Aorta (tissue), 5 donors: ENCODE data around the gene SNX25. TPM values are rescaled to one million over a fixed set of nuclear protein-coding genes. Genes with fewer than 3 reads are reported as not detected.

Experiments used
- ATAC-seq: fragments of 200-7000 bp; cut with Tn5 transposase; one replicate; pipeline ENCODE4 v1.9.1; 2022; ENCODE audit warnings: moderate library complexity; ENCODE audit not compliant: low FRiP score
- DNase-seq, 2 donors: peaks; one replicate each; pipeline ENCODE4 v3.0.0-alpha.2; 2020
- H3K27ac ChIP-seq, 2 donors: one replicate each; pipeline ENCODE4 v1.5.1; 2013; ENCODE audit warnings: low read length in 2 of 2, mild to moderate bottlenecking in 2 of 2, moderate library complexity in 2 of 2, control low read depth in 1 of 2, inconsistent platforms in 1 of 2, low read depth in 1 of 2
- H3K27me3 ChIP-seq, 2 donors: one replicate each; pipeline ENCODE4 v1.6.1; 2013; ENCODE audit warnings: control low read depth in 1 of 2, low read length in 1 of 2, mild to moderate bottlenecking in 1 of 2, moderate library complexity in 1 of 2; ENCODE audit not compliant: insufficient read depth in 2 of 2, control insufficient read depth in 1 of 2
- H3K36me3 ChIP-seq, 2 donors: one replicate each; pipeline ENCODE4 v1.6.1; 2013; ENCODE audit warnings: control low read depth in 1 of 2, low read length in 1 of 2, mild to moderate bottlenecking in 1 of 2; ENCODE audit not compliant: insufficient read depth in 2 of 2, control insufficient read depth in 1 of 2
- H3K4me1 ChIP-seq, 2 donors: one replicate each; pipeline ENCODE4 v1.6.1; 2013; ENCODE audit warnings: low read length in 2 of 2, control low read depth in 1 of 2, mild to moderate bottlenecking in 1 of 2, moderate library complexity in 1 of 2; ENCODE audit not compliant: insufficient read depth in 2 of 2, control insufficient read depth in 1 of 2
- H3K4me3 ChIP-seq, 2 donors: one replicate each; pipeline ENCODE4 v1.5.1; 2013; ENCODE audit warnings: low read length in 2 of 2, control low read depth in 1 of 2, mild to moderate bottlenecking in 1 of 2
- H3K9me3 ChIP-seq: one replicate; pipeline ENCODE4 v1.6.1; 2013; ENCODE audit warnings: mild to moderate bottlenecking, low read length; ENCODE audit not compliant: control insufficient read depth
- WGBS, 2 donors: extraction: QIAGEN DNeasy Blood & Tissue Kit; methylation state at CpG; one replicate each; pipeline ENCODE4 v1.1.7; 2013; 5-methylcytosine and 5-hydroxymethylcytosine counted together
- intact Hi-C, 2 donors: fragments of 100-400 bp; cut with DNase I; formaldehyde crosslinking; loops; one replicate each; pipeline versions ENCODE4 v1.14.2 to v1.15.0; 2022
- polyA plus RNA-seq, 2 donors: library from polyadenylated mRNA; stranded (reverse); fragments of 200-250 nt; gene quantifications; one replicate each; pipeline ENCODE4 v1.2.3, GENCODE V29; 2013
- total RNA-seq, 2 donors: library from RNA; stranded (reverse); fragmentation: NEBNext Ultra II Directional; extraction: Animal tissue kit (Norgen Biotek cat#: 25700); gene quantifications; one replicate each; pipeline ENCODE4 v1.2.1, GENCODE V29; 2021
- donor health status: healthy with polysubstance abuse.
- donor health status: Bipolar disorder and iron deficiency.
- donor health status: DM: no; HTN: no; CAD: no.
- donor health status: DM: no; HTN: no; CAD: no.
- donor health status: DM: yes; HTN: yes; CAD: no.

The SNX25 gene
- total and polyA plus RNA-seq, 4 donors = 8.6 to 44.7 (median 24.5) TPM

DNA sequence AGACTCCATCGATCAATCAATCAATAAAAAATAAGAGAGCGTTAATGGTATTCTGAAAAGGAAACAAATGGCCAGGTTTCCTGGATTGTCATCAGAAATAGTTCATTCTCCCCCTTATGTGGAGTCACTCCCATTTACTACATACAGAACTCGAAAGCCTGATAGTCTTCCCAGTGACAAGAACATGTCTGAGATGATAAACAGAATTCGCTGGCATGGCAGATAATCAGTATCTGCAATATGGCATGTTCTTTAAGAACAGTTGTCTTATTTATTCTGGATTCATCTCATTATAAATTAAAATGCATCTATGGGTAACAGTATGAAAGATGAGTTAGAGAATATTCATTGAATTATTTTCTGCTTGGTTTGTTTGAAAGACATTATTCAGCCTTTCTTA, 124.9 kb downstream of the SNX25 start:
- no peak overlapping the region for H3K4me3 ChIP-seq
- no peak for ATAC-seq
- peaks cover 0 to 2% of the 10 kb centered on the region in 2 donors for H3K4me1 ChIP-seq
- WGBS, 2 donors = 78 to 82% methylated on average over 4 of the region's 4 CpGs
- H3K9me3 ChIP-seq = no peaks in the 10 kb centered on the region
- no peaks in the 10 kb centered on the region for H3K27me3 ChIP-seq
- peaks cover 0 to under 1% of the 10 kb centered on the region in 2 donors for H3K36me3 ChIP-seq
- DNase-seq = no peak
- no peak overlapping the region for H3K27ac ChIP-seq
- intact Hi-C loops = no loop called here

DNA sequence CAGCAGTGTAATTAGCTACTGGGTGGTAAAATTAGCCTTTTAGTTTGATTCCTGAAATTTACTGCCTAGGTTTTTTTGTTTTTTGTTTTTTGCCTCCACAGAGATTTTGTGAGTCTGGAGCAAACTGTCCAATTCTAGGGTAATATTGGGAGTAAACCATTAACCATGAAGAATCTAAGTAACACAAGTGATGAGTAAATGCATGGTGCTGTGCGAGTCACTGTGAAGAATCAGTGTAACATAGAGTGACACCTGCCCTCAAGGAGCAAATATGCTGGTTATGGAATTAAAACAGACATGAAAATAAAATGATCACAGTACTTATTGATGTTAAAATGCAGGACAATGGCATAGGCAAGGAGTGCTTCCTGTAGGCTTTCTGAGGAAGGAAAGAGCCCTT, 126.2 kb downstream of the SNX25 start:
- 98 to 100% methylated on average over 1 of the region's 1 CpG for WGBS, 2 donors

DNA sequence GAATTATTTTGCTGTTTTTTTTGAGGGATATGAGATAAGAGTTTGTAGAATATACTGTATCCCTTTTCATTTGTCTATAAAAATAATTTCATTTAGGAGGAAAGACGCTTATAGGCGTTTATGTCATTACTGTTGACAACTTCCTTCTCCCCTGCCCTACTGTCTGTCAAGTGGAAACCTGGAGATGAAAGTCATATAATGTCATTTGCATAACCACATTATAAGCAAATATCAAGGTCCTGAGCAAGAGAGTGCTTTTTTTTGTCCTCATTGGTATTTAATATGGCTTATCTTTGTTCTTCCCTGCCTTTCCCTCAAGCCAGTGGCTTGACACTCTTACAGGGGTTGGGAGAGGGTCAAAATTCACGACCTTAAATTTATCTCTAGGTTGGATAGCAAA, 130.5 kb downstream of the SNX25 start:
- Histone ChIP-seq H3K9me3 (no peaks in the 10 kb centered on the region), H3K36me3 (peaks cover 2 to 4% of the 10 kb centered on the region in 2 donors), H3K27ac (peak overlapping the region in 1 of 2 donors; percentile 9), H3K4me3 (no peak overlapping the region), H3K4me1 (peaks cover 2 to 3% of the 10 kb centered on the region in 2 donors), H3K27me3 (no peaks in the 10 kb centered on the region)
- DNase-seq = no peak
- intact Hi-C loops = no loop called here
- no peak for ATAC-seq
- WGBS, 2 donors = 75 to 83% methylated on average over 3 of the region's 3 CpGs

More for the DNA sequence above, 126.2 kb downstream of the SNX25 start:
- no peak overlapping the region for H3K27ac ChIP-seq
- DNase-seq (no peak), ATAC-seq (no peak)
- no peaks in the 10 kb centered on the region for H3K27me3 ChIP-seq
- intact Hi-C loops = no loop called here
- H3K4me3 ChIP-seq = no peak overlapping the region
- H3K4me1 ChIP-seq = peaks cover 0 to 2% of the 10 kb centered on the region in 2 donors
- no peaks in the 10 kb centered on the region for H3K36me3 ChIP-seq
- no peaks in the 10 kb centered on the region for H3K9me3 ChIP-seq

DNA sequence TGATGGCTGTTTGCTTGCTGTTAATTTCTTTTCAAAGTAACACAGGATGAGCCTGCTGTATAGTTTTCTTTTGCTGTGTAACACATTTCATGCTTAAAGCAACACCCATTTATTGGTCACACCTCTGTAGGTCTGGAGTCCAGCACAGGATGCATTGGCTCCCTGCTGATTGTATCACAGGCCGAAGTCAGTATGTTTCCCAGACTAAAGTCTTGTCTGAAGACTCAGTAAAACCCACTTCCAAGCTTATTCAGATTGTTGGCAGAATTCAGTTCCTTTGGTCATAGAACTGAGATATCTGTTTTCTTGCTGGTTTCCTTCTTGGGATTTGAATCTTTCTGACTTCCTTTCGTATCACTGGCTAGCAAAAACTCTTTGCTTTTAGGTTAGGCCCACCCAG, 132.0 kb downstream of the SNX25 start:
- Histone ChIP-seq H3K27ac (peak overlapping the region in 1 of 2 donors; percentile 30), H3K9me3 (no peaks in the 10 kb centered on the region), H3K4me1 (peaks cover 2 to 3% of the 10 kb centered on the region in 2 donors), H3K36me3 (peaks cover 2 to 4% of the 10 kb centered on the region in 2 donors), H3K4me3 (no peak overlapping the region), H3K27me3 (no peaks in the 10 kb centered on the region)
- intact Hi-C loops = no loop called here
- 47 to 52% methylated on average over 2 of the region's 2 CpGs for WGBS, 2 donors
- no peak for DNase-seq
- no peak for ATAC-seq

DNA sequence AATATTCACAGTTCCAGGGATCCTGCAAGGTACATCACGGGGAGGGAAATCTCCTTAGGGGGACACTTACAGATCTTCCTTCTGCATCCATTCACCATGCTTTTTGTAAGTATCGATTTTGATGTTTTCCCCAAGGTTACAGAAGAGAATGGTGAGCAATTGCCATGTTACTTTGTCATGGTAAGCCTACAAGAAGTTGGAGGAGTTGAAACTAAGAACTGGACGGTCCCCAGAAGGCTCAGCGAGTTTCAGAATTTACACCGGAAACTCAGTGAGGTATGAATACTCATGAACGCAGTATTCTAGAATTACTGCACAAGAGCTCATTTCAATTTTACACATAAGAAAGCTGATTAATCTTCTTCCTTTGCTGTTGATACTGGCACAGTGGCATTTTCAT, 132.4 kb downstream of the SNX25 start:
- intact Hi-C loops = no loop called here
- H3K9me3 ChIP-seq = no peaks in the 10 kb centered on the region
- no peak overlapping the region for H3K27ac ChIP-seq
- ATAC-seq (no peak), DNase-seq (no peak)
- H3K27me3 ChIP-seq = no peaks in the 10 kb centered on the region
- WGBS, 2 donors = 91 to 93% methylated on average over 6 of the region's 6 CpGs
- peaks cover 4% of the 10 kb centered on the region in 2 donors for H3K4me1 ChIP-seq
- peaks cover 2 to 4% of the 10 kb centered on the region in 2 donors for H3K36me3 ChIP-seq
- H3K4me3 ChIP-seq = no peak overlapping the region

DNA sequence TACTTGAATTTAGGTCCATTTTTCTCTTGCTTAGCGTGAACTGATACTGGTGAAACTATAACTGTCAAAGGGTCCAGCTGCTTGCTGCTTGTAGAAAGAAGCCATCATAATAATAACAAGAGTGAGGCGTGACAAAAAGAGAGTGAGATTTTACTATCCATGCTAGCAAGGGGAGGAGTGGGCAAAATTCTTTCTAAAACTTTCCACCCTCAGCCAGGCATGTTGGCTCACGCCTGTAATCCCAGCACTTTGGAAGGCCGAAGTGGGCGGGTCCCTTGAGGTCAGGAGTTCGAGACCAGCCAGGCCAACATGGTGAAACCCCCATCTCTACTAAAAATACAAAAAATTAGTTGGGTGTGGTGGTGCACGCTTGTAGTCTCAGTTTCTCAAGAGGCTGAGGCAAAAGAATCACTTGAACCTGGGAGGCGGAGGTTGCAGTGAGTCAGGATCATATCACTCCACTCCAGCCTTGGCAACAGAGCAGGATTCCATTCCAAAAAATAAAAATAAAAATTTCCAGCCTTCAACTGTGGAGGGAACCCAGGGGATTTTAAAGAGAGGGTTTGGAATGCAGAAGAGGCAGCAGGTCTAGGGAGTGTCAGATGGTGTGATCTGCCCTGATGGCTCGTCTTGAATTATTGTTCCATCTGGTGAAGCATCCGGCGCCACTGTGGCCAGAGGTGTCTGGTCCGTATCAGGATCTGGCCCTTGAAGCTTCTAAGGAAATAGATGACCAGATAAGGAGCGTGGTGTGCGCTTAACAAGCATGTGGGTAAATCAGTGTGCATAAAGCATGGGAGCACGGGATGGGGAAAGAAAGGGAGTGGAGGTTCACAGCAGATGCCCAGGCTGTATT, 134.6 kb downstream of the SNX25 start:
- ATAC-seq (peak; percentile 14), DNase-seq (peak in 1 of 2 donors; percentile 52)
- Histone ChIP-seq H3K27ac (peak overlapping the region; percentile 36 to 98), H3K4me3 (no peak overlapping the region), H3K36me3 (peaks cover 2 to 7% of the 10 kb centered on the region in 2 donors), H3K4me1 (peaks cover 4 to 7% of the 10 kb centered on the region in 2 donors), H3K9me3 (no peaks in the 10 kb centered on the region), H3K27me3 (no peaks in the 10 kb centered on the region)
- WGBS, 2 donors = 46% methylated on average over 15 of the region's 15 CpGs
- intact Hi-C loops = no loop called here

DNA sequence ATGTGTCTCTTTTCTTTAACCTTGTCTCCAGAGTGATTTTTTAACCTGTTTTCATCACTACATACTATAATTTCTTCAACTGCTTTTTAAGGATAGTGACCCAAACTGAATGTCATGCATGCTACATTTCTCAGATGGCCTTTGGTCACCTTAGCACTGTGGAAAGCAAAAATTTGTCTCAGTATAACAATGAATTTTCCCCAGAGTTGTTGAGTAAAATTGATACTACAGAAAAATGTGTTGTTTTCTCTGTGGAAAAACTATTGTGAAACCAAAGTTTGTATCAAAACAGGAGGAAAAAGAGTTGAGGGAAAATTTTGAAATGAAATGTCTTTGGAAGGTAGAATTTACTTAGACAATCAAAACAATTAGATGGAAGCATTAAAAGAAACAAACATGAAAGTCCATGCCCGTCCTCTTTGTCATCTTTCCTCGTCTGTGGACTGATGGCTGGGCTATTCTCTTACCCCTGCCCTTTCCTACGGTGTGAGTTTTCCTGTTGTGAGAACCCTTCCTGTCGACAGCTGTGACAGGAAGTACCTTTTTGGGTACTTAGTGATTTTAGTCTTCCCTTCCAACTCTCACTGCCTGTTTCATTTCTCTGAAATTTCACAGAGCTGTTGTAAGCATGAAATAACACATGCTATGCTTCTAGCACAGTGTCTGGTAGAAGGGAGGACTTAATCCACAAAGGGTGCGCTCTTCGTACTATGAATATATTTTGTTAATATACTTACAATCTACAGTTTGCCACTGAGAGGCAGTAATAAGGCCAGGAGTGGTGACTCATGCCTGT, 135.5 kb downstream of the SNX25 start:
- Histone ChIP-seq H3K9me3 (no peaks in the 10 kb centered on the region), H3K4me3 (no peak overlapping the region), H3K27ac (peak overlapping the region; percentile 36 to 98), H3K27me3 (no peaks in the 10 kb centered on the region), H3K4me1 (peaks cover 4 to 7% of the 10 kb centered on the region in 2 donors), H3K36me3 (peaks cover 2 to 7% of the 10 kb centered on the region in 2 donors)
- DNase-seq = no peak
- intact Hi-C loops = no loop called here
- ATAC-seq = no peak
- WGBS, 2 donors = 21 to 23% methylated on average over 6 of the region's 6 CpGs

DNA sequence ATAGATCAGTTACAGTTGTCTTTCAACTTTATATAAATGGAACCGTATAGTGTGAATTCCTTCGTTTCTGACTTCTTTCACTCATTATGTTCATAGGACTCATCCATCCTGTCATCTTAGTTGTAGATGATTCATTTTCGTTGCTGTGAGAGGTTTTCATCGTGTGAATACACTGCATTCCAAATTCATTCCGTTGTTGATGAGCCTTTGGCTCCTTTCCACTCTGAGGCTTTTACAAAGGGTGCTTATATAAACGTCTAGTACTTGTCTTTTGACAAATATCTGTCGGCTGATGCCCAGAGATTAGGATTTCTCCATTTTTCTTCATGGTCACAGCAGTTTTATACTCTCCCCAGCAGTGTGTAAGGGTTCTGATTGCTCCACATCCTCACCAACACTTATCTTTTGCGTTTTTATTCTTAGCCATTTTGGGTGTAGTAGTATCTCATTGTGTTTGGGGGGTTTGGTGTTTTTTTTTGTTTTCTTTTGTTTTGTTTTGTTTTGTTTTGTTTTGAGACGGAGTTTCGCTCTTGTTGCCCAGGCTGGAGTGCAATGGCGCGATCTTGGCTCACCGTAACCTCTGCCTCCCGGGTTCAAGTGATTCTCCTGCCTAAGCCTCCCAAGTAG, 137.7 kb downstream of the SNX25 start:
- 64 to 70% methylated on average over 14 of the region's 14 CpGs for WGBS, 2 donors
- Histone ChIP-seq H3K4me1 (peaks cover 4 to 6% of the 10 kb centered on the region in 2 donors), H3K27me3 (no peaks in the 10 kb centered on the region), H3K4me3 (no peak overlapping the region), H3K27ac (peak overlapping the region; percentile 28 to 30), H3K9me3 (no peaks in the 10 kb centered on the region), H3K36me3 (peaks cover 0 to 8% of the 10 kb centered on the region in 2 donors)
- intact Hi-C loops = no loop called here
- no peak for DNase-seq
- no peak for ATAC-seq
